Measurements from ENCODE around the gene ST3GAL4.

The ST3GAL4 gene

DNA sequence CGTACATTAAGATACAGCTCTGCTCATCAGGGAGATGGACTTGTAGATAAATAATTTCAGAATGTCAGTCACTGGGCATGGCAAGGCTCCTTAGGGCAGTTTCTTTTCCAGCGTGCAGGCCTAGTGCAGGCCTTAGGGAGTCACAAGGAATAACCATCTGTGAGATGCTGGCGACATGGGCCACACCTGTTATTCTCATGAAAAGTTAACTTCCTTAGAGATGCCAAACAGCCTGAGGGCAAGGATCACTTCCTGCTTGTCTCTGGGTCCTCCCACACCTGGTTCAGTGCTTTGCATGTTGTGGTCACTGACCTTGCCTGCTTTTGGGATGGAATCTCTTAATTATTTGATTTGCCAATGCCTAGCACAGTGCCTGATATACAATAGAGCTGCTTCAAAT lies 70.6 kb downstream of the ST3GAL4 start:
- Histone ChIP-seq H3K27me3 (ENCODE audit: insufficient read depth, poor library complexity, severe bottlenecking) (no peaks in the 10 kb centered on the region), H3K27ac (ENCODE audit: poor library complexity, severe bottlenecking) (no peak overlapping the region), H3K9me3 (ENCODE audit: severe bottlenecking) (no peaks in the 10 kb centered on the region), H3K36me3 (ENCODE audit: low read depth) (no peaks in the 10 kb centered on the region), H3K4me3 (ENCODE audit: severe bottlenecking) (no peak overlapping the region), H3K4me1 (ENCODE audit: insufficient read depth, poor library complexity, severe bottlenecking) (peaks cover 8% of the 10 kb centered on the region)
- no peak for DNase-seq (ENCODE audit: low spot score)
- no peak; the same call in 2 of the 3 replicates for ATAC-seq (ENCODE audit: low read depth)
- TF ChIP-seq, protein P1, sequence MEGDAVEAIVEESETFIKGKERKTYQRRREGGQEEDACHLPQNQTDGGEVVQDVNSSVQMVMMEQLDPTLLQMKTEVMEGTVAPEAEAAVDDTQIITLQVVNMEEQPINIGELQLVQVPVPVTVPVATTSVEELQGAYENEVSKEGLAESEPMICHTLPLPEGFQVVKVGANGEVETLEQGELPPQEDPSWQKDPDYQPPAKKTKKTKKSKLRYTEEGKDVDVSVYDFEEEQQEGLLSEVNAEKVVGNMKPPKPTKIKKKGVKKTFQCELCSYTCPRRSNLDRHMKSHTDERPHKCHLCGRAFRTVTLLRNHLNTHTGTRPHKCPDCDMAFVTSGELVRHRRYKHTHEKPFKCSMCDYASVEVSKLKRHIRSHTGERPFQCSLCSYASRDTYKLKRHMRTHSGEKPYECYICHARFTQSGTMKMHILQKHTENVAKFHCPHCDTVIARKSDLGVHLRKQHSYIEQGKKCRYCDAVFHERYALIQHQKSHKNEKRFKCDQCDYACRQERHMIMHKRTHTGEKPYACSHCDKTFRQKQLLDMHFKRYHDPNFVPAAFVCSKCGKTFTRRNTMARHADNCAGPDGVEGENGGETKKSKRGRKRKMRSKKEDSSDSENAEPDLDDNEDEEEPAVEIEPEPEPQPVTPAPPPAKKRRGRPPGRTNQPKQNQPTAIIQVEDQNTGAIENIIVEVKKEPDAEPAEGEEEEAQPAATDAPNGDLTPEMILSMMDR (IDR thresholded peaks at IDR 0.05; ENCODE audit: poor library complexity, severe bottlenecking): no peak

DNA sequence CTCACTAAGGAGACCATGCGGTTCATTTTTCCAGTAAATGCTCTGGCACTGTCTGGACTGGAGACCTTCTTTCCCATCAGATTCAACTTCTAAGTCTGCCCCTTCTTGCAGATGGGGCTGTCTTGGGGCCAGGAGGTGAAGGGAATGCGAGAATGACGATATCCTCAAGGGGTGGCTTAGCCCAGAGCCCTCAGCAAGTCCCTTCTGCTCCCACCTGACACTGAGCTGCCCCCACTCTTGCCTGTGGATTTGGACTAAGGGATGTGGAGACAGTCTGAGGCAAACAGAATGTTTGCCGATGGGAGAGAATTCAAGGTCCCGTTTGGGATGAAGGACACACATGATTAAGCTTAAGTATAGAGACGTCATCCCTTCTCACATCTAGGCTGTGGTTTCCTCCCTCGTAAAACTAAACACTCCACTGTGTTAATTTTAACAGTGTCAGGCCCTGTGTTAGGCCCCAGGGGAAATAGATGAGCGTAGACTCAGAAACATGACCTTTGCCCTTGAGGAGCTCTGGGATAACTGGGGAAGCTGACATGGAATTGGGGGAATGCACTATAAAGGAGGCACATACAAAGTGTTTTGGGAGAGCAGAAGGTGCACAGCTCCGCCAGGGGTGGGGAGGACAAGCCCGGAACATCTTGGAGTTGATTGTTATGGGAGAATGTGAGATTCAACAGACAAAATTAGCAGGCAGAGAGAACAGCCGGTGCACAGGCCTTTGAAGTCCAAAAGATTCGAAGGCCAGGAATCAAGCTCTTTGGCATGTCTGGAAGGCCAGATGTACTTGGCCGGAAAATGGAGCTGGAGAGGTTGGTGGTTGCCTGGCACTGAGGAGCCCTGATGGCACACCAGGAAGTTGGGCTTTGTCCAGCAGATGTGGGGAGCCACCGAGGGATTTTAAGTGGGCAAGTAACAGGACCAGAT lies 71.6 kb downstream of the ST3GAL4 start:
- ATAC-seq (ENCODE audit: low read depth): no peak
- no peak overlapping the region for H3K4me3 ChIP-seq (ENCODE audit: severe bottlenecking)
- H3K27ac ChIP-seq (ENCODE audit: poor library complexity, severe bottlenecking): no peak overlapping the region
- no peak for DNase-seq (ENCODE audit: low spot score)
- H3K36me3 ChIP-seq (ENCODE audit: low read depth): no peaks in the 10 kb centered on the region
- H3K27me3 ChIP-seq (ENCODE audit: insufficient read depth, poor library complexity, severe bottlenecking): no peaks in the 10 kb centered on the region
- no peaks in the 10 kb centered on the region for H3K9me3 ChIP-seq (ENCODE audit: severe bottlenecking)
- TF ChIP-seq, protein P1 (IDR thresholded peaks at IDR 0.05; ENCODE audit: poor library complexity, severe bottlenecking): no peak
- H3K4me1 ChIP-seq (ENCODE audit: insufficient read depth, poor library complexity, severe bottlenecking): peaks cover 18% of the 10 kb centered on the region

DNA sequence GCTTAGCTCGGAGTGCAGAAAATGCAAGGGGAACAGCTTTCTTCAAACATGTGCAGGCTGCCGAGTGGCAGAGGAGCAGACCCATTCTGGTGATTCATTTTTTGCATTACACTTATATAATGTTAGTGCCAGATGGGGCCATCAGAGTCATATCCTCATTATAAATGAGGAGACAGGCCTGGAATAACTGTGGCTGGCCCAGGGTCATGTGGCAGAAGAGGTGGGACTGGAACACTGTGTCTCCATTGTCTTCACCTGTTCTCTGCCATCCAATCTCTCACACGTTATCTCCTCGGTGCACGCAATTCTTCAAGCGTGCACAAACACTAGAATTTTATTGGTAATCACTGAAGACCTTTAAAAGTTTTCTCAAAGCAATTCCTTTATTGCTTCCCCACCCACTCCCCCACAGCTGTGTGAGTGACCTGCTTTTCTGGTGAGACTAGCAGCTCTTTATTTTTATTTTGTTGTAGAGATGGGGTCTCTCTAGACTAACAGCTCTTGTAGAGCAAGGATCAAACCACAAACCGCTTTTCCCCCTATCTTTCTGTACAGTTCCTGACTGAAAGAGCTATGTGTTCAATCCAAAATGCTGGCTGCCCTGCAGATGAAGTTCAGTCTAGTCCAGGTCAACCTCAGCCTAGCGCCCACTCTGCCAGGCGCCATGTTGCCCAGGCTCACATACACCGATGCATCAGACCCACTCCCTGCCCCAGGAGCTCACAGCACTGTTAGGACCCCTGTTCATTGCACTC lies 75.3 kb downstream of the ST3GAL4 start:
- no peaks in the 10 kb centered on the region for H3K9me3 ChIP-seq (ENCODE audit: severe bottlenecking)
- ATAC-seq (ENCODE audit: low read depth) (no peak), DNase-seq (ENCODE audit: low spot score) (no peak)
- no peaks in the 10 kb centered on the region for H3K36me3 ChIP-seq (ENCODE audit: low read depth)
- TF ChIP-seq, protein P1 (IDR thresholded peaks at IDR 0.05; ENCODE audit: poor library complexity, severe bottlenecking): no peak
- no peaks in the 10 kb centered on the region for H3K27me3 ChIP-seq (ENCODE audit: insufficient read depth, poor library complexity, severe bottlenecking)
- H3K4me3 ChIP-seq (ENCODE audit: severe bottlenecking): no peak overlapping the region
- peak overlapping the region; percentile 70 for H3K27ac ChIP-seq (ENCODE audit: poor library complexity, severe bottlenecking)
- H3K4me1 ChIP-seq (ENCODE audit: insufficient read depth, poor library complexity, severe bottlenecking): peaks cover 20% of the 10 kb centered on the region

DNA sequence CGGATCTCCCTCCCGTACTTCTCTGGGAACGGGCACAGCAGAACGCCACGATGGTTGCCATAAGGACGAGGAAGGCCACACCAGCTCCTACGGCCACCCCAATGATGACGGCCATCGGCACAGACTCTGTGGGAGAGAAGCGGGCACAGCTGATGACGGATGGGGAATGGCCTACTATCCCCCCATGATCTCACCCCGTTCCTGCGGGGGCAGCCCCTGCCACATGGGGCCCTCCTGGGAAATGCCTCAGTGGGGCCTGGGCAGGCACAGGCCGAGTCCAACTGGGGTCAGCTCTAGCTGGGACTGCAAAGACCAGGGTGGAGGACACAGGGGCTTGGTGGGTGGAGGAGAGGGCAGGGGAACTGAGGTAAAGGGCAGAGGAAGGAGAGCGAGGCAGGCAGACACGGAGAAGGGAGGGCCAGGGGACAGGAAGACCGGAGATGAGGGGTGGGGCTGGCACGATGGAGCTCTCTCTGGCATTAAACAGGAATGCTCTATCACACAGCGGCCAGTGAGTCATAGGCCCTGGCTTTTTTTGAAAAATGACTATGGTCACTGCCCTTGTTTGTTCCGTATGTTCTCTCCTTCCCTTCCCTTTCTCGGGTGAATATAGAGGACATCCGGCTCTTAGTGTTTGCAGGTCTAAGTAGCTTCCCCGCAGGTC lies 76.0 kb downstream of the ST3GAL4 start:
- peak; percentile 94 for ATAC-seq (ENCODE audit: low read depth)
- Histone ChIP-seq H3K27ac (ENCODE audit: poor library complexity, severe bottlenecking) (peak overlapping the region; percentile 70), H3K4me3 (ENCODE audit: severe bottlenecking) (no peak overlapping the region), H3K9me3 (ENCODE audit: severe bottlenecking) (no peaks in the 10 kb centered on the region), H3K27me3 (ENCODE audit: insufficient read depth, poor library complexity, severe bottlenecking) (no peaks in the 10 kb centered on the region), H3K36me3 (ENCODE audit: low read depth) (no peaks in the 10 kb centered on the region), H3K4me1 (ENCODE audit: insufficient read depth, poor library complexity, severe bottlenecking) (peaks cover 20% of the 10 kb centered on the region)
- TF ChIP-seq, protein P1 (IDR thresholded peaks at IDR 0.05; ENCODE audit: poor library complexity, severe bottlenecking): no peak
- DNase-seq (ENCODE audit: low spot score): no peak
